IMR-90 (cell line): ENCODE measurements around the gene RNU6-9. TPM values are rescaled to one million over a fixed set of nuclear protein-coding genes. Genes with fewer than 3 reads are reported as not detected.

Experiments
- ATAC-seq: fragments of 200-7000 bp; cut with Tn5 transposase; 2 replicates; pipeline ENCODE4 v1.9.1; 2020; ENCODE audit warnings: low read depth, mild to moderate bottlenecking, moderate library complexity
- BruUV-seq: library from RNA; stranded (reverse); fragments of 400-500 nt; replicated peaks from 2 replicates; lab custom pipeline; 2021; lab: Mats Ljungman, UMichigan
- CTCF ChIA-PET: fragments of 300-600 bp; formaldehyde crosslinking; extraction: SDS; loops from one replicate; lab custom pipeline; 2021; ENCODE audit warnings: antibody characterized with exemption; lab: Yijun Ruan, JAX
- POLR2A ChIA-PET: fragments of 300-600 bp; sonication (Branson Sonifier 250); formaldehyde crosslinking; loops from one replicate; lab custom pipeline; 2022; ENCODE audit warnings: antibody characterized with exemption; ENCODE audit not compliant: unreplicated experiment; lab: Charles Lee
- DNase-seq: peaks from one replicate; pipeline ENCODE4 v3.0.0; 2013
- H2AFZ ChIP-seq: replicated peaks from 2 replicates; pipeline ENCODE3; 2013; ENCODE audit warnings: low read length, mild to moderate bottlenecking; ENCODE audit not compliant: poor library complexity
- H2AK5ac ChIP-seq: 2 replicates; pipeline ENCODE4 v1.6.1; 2013; ENCODE audit warnings: low read depth, low read length, inconsistent platforms
- H2AK9ac ChIP-seq: replicated peaks from 2 replicates; pipeline ENCODE3; 2013; ENCODE audit warnings: mild to moderate bottlenecking, low read depth, low read length, moderate library complexity; ENCODE audit not compliant: poor library complexity
- H2BK120ac ChIP-seq: 2 replicates; pipeline ENCODE4 v1.6.1; 2013; ENCODE audit warnings: low read depth, low read length, inconsistent platforms
- H2BK15ac ChIP-seq: 3 replicates; pipeline ENCODE4 v1.6.1; 2013; ENCODE audit warnings: low read depth, low read length, inconsistent platforms
- H2BK20ac ChIP-seq: 2 replicates; pipeline ENCODE4 v1.6.1; 2013; ENCODE audit warnings: low read depth, mild to moderate bottlenecking, inconsistent platforms, low read length, moderate library complexity
- H2BK5ac ChIP-seq: 2 replicates; pipeline ENCODE4 v1.6.1; 2013; ENCODE audit warnings: mild to moderate bottlenecking, low read depth, low read length, inconsistent platforms; ENCODE audit not compliant: poor library complexity, severe bottlenecking
- H3K14ac ChIP-seq: replicated peaks from 2 replicates; pipeline ENCODE4 v1.6.1; 2013; ENCODE audit warnings: low read depth, low read length, inconsistent platforms
- H3K18ac ChIP-seq: 2 replicates; pipeline ENCODE4 v1.6.1; 2013; ENCODE audit warnings: low read depth, low read length, control low read depth
- H3K23ac ChIP-seq: 2 replicates; pipeline ENCODE4 v1.6.1; 2013; ENCODE audit warnings: low read depth, low read length, inconsistent platforms
- H3K27ac ChIP-seq: 2 replicates; pipeline ENCODE4 v1.5.1; 2013; ENCODE audit warnings: mild to moderate bottlenecking, control low read depth, low read length; ENCODE audit not compliant: insufficient read depth
- H3K27me3 ChIP-seq: 2 replicates; pipeline ENCODE4 v1.6.1; 2013; ENCODE audit warnings: low read length; ENCODE audit not compliant: control insufficient read depth, insufficient read depth
- H3K36me3 ChIP-seq: 2 replicates; pipeline ENCODE4 v1.6.1; 2013; ENCODE audit warnings: low read length, mixed read lengths; ENCODE audit not compliant: control insufficient read depth, insufficient read depth
- H3K4ac ChIP-seq: 2 replicates; pipeline ENCODE4 v1.6.1; 2013; ENCODE audit warnings: low read depth, low read length, inconsistent platforms
- H3K4me1 ChIP-seq: 2 replicates; pipeline ENCODE4 v1.6.1; 2013; ENCODE audit warnings: low read length, mixed read lengths; ENCODE audit not compliant: control insufficient read depth, insufficient read depth
- H3K4me2 ChIP-seq: 2 replicates; pipeline ENCODE4 v1.6.1; 2013; ENCODE audit warnings: low read depth, mild to moderate bottlenecking, control low read depth, low read length, moderate library complexity
- H3K4me3 ChIP-seq: 2 replicates; pipeline ENCODE4 v1.5.1; 2013; ENCODE audit warnings: low read depth, mild to moderate bottlenecking, control low read depth, low read length, moderate library complexity; ENCODE audit not compliant: insufficient read depth
- H3K56ac ChIP-seq: 2 replicates; pipeline ENCODE4 v1.6.1; 2013; ENCODE audit warnings: low read length, inconsistent platforms; ENCODE audit not compliant: insufficient read depth; ENCODE audit errors: extremely low read depth
- H3K79me1 ChIP-seq, 2 experiments: 2 replicates each; pipeline ENCODE4 v1.6.1; 2013; ENCODE audit warnings: low read length in 2 of 2, inconsistent platforms in 1 of 2, low read depth in 1 of 2
- H3K9ac ChIP-seq: 2 replicates; pipeline ENCODE4 v1.6.1; 2013; ENCODE audit warnings: low read depth, low read length, control low read depth
- H3K9me1 ChIP-seq: 2 replicates; pipeline ENCODE4 v1.6.1; 2013; ENCODE audit warnings: low read length, inconsistent platforms; ENCODE audit not compliant: insufficient read depth
- H3K9me3 ChIP-seq: 2 replicates; pipeline ENCODE4 v1.6.1; 2013; ENCODE audit warnings: low read length; ENCODE audit not compliant: control insufficient read depth, insufficient read depth
- H4K20me1 ChIP-seq: 2 replicates; pipeline ENCODE4 v1.6.1; 2013; ENCODE audit warnings: low read length, inconsistent platforms; ENCODE audit not compliant: insufficient read depth
- H4K5ac ChIP-seq: 2 replicates; pipeline ENCODE4 v1.6.1; 2013; ENCODE audit warnings: mild to moderate bottlenecking, low read depth, low read length, control low read depth
- H4K8ac ChIP-seq, 2 experiments: 2 replicates each; pipeline ENCODE4 v1.6.1; 2013; ENCODE audit warnings: low read depth in 2 of 2, low read length in 2 of 2, control low read depth in 1 of 2, inconsistent platforms in 1 of 2
- H4K91ac ChIP-seq: 2 replicates; pipeline ENCODE4 v1.6.1; 2013; ENCODE audit warnings: low read depth, low read length, inconsistent platforms; ENCODE audit not compliant: insufficient read depth
- BHLHE40 ChIP-seq: fragments of 150-350 bp; IDR thresholded peaks from 2 replicates; pipeline ENCODE4 v1.6.1; 2016; ENCODE audit warnings: mild to moderate bottlenecking, low read depth, low read length
- CEBPB ChIP-seq: IDR thresholded peaks from 2 replicates; pipeline ENCODE4 v1.6.1; 2012; ENCODE audit warnings: low read depth, low read length, improper control_type of control experiment
- CTCF ChIP-seq: conservative IDR thresholded peaks from 2 replicates; pipeline ENCODE4 v1.5.1; 2012; ENCODE audit warnings: mild to moderate bottlenecking, low read depth, low read length, improper control_type of control experiment
- FOS ChIP-seq: fragments of 150-350 bp; IDR thresholded peaks from 2 replicates; pipeline ENCODE4 v1.6.1; 2016; ENCODE audit warnings: low read depth, low read length
- MAFK ChIP-seq: IDR thresholded peaks from 2 replicates; pipeline ENCODE4 v1.6.1; 2012; ENCODE audit warnings: low read depth, low read length, improper control_type of control experiment
- MXI1 ChIP-seq: IDR thresholded peaks from 2 replicates; pipeline ENCODE4 v1.6.1; 2012; ENCODE audit warnings: low read depth, mild to moderate bottlenecking, low read length, moderate library complexity, borderline replicate concordance
- NFE2L2 ChIP-seq: fragments of 150-350 bp; IDR thresholded peaks from 2 replicates; pipeline ENCODE4 v1.6.1; 2016; ENCODE audit warnings: low read depth, mild to moderate bottlenecking, low read length
- RAD21 ChIP-seq: IDR thresholded peaks from 2 replicates; pipeline ENCODE4 v1.6.1; 2012; ENCODE audit warnings: low read length, improper control_type of control experiment
- SMC3 ChIP-seq: fragments of 150-350 bp; IDR thresholded peaks from 2 replicates; pipeline ENCODE4 v1.6.1; 2016; ENCODE audit warnings: low read depth, mild to moderate bottlenecking, antibody characterized with exemption, low read length, moderate library complexity
- WGBS, 2 experiments: methylation state at CpG; one replicate each; pipeline versions ENCODE4 v1.1.5 to v1.1.7; 2013; ENCODE audit warnings: missing lambda C conversion rate in 2 of 2; ENCODE audit not compliant: insufficient read length in 1 of 2; ENCODE audit errors: extremely low coverage in 2 of 2; 5-methylcytosine and 5-hydroxymethylcytosine counted together
- dilution Hi-C: fragments of 300-500 bp; cut with HindIII; formaldehyde crosslinking; loops from one replicate; pipeline ENCODE4 v1.14.3; 2018; ENCODE audit warnings: low sequenced_read_pairs; ENCODE audit not compliant: unreplicated experiment
- in situ Hi-C: fragments of 300-500 bp; cut with MboI; formaldehyde crosslinking; loops from 3 replicates; pipeline ENCODE4 v1.14.3; 2019; ENCODE audit warnings: low sequenced_read_pairs, inconsistent platforms, mixed read lengths
- intact Hi-C: fragments of 100-400 bp; cut with micrococcal nuclease; formaldehyde crosslinking; loops from 2 replicates; pipeline ENCODE4 v1.10.0; 2022
- polyA plus RNA-seq, 3 experiments: library from polyadenylated mRNA; depleted of rRNA; stranded (reverse); fragments of >200 nt; gene quantifications; 2 replicates each; pipeline ENCODE4 v1.2.3, GENCODE V29; 2012; ENCODE audit warnings: low replicate concordance in 1 of 3
- total RNA-seq: library from RNA; depleted of rRNA; stranded (reverse); fragments of >200 nt; gene quantifications from 2 replicates; pipeline ENCODE4 v1.2.3, GENCODE V29; 2012
- TF ChIP-seq, protein P1 (sequence below): fragments of 150-350 bp; IDR thresholded peaks from 2 replicates; pipeline ENCODE4 v1.6.1; 2017; ENCODE audit warnings: mild to moderate bottlenecking, antibody characterized with exemption, low read length, low read depth

The RNU6-9 gene
- total and polyA plus RNA-seq, 2 of the 4 experiments (the other 2 are of a cell fraction) = not detected

- H3K27ac ChIP-seq = no peak overlapping the region
- peaks cover 22% of the 10 kb centered on the region for H3K36me3 ChIP-seq
- dilution Hi-C loops = no loop called here
- no peak overlapping the region for H2BK15ac ChIP-seq
- no peaks in the 10 kb centered on the region for H3K27me3 ChIP-seq
- ChIA-PET POLR2A (interaction anchor here (0.5 kb wide), 1 partner anchor 70 kb away, joined by 3 read pairs; no protein-coding TSS in a partner anchor), CTCF (no interaction called here)
- no peaks in the 10 kb centered on the region; the same call in 1 of the 2 replicates for H3K9me1 ChIP-seq
- no peak overlapping the region for H2BK5ac ChIP-seq
- no TSS peak for BruUV-seq
- H3K4me2 ChIP-seq = no peak overlapping the region
- H3K9me3 ChIP-seq = no peaks in the 10 kb centered on the region
- H2AK5ac ChIP-seq = no peak overlapping the region
- no peak overlapping the region for H4K91ac ChIP-seq
- WGBS, 2 experiments = 60% methylated on average over 4 of the region's 32 CpGs; no CpG with 5 or more reads in 1 of the 2 experiments
- H2BK120ac ChIP-seq = no peak overlapping the region
- no peak overlapping the region for H3K18ac ChIP-seq
- in situ Hi-C loops = no loop called here
- H3K4me1 ChIP-seq = peaks cover 2% of the 10 kb centered on the region; the same call in 1 of the 2 replicates
- TF ChIP-seq FOS (no peak), RAD21 (no peak), CTCF (no peak), BHLHE40 (no peak), CEBPB (no peak), MXI1 (no peak), SMC3 (no peak), NFE2L2 (no peak), MAFK (no peak)
- TF ChIP-seq, protein P1, sequence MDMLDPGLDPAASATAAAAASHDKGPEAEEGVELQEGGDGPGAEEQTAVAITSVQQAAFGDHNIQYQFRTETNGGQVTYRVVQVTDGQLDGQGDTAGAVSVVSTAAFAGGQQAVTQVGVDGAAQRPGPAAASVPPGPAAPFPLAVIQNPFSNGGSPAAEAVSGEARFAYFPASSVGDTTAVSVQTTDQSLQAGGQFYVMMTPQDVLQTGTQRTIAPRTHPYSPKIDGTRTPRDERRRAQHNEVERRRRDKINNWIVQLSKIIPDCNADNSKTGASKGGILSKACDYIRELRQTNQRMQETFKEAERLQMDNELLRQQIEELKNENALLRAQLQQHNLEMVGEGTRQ = no peak
- peaks cover 71% of the 10 kb centered on the region for H4K20me1 ChIP-seq
- no peak for ATAC-seq
- intact Hi-C loops = no loop called here
- peaks cover 12 to 66% of the 10 kb centered on the region in 2 experiments for H3K79me1 ChIP-seq
- no peak overlapping the region for H3K14ac ChIP-seq
- no peak overlapping the region for H3K4me3 ChIP-seq
- H4K8ac ChIP-seq = no peak overlapping the region
- peak; percentile 19 for DNase-seq
- no peak overlapping the region for H3K56ac ChIP-seq
- H3K4ac ChIP-seq = no peak overlapping the region
- H2AFZ ChIP-seq = no peak overlapping the region
- no peak overlapping the region for H3K9ac ChIP-seq
- H4K5ac ChIP-seq = no peak overlapping the region
- no peak overlapping the region for H2BK20ac ChIP-seq
- H3K23ac ChIP-seq = no peak overlapping the region
- peak overlapping the region; percentile 16 for H2AK9ac ChIP-seq
Observed at GRCh38 chr19:903266-903797, 10.0 kb downstream of the RNU6-9 start.
